GM12864 (cell line): ENCODE data around the gene TAF3.

Source experiments
- DNase-seq: peaks from one replicate; pipeline ENCODE4 v3.0.0-alpha.2; 2011; ENCODE audit warnings: low read depth
- H3K4me3 ChIP-seq: 2 replicates; pipeline ENCODE4 v1.5.1; 2011; ENCODE audit warnings: mild to moderate bottlenecking, low read depth, low read length, control low read depth
- TF ChIP-seq, protein P1 (sequence below): IDR thresholded peaks from 2 replicates; pipeline ENCODE4 v1.5.1; 2011; ENCODE audit warnings: low read depth, mild to moderate bottlenecking, moderate library complexity, low read length, control low read depth, inconsistent platforms; ENCODE audit errors: missing control alignments

TAF3 gene

DNA sequence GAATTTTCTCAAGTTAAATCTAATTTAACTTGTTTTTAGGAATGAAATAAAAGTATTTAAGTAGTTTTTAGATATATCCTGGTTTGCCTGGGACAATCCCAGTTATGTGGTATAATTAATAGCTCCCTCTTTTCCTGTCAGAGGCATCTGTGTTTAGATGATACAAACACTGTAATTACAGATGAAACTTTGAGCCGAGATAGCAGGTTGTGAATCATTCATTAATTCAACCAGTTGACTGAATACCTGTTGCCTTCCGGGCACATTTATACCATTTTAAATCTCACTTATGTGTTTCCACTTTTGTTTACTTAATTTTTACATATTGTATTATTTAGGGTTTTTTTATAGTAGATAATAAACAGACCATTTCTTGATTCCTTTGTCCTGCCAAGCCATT, 154.1 kb downstream of the TAF3 start:
- no peak for DNase-seq
- TF ChIP-seq, protein P1, sequence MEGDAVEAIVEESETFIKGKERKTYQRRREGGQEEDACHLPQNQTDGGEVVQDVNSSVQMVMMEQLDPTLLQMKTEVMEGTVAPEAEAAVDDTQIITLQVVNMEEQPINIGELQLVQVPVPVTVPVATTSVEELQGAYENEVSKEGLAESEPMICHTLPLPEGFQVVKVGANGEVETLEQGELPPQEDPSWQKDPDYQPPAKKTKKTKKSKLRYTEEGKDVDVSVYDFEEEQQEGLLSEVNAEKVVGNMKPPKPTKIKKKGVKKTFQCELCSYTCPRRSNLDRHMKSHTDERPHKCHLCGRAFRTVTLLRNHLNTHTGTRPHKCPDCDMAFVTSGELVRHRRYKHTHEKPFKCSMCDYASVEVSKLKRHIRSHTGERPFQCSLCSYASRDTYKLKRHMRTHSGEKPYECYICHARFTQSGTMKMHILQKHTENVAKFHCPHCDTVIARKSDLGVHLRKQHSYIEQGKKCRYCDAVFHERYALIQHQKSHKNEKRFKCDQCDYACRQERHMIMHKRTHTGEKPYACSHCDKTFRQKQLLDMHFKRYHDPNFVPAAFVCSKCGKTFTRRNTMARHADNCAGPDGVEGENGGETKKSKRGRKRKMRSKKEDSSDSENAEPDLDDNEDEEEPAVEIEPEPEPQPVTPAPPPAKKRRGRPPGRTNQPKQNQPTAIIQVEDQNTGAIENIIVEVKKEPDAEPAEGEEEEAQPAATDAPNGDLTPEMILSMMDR = no peak
- H3K4me3 ChIP-seq = no peak overlapping the region

DNA sequence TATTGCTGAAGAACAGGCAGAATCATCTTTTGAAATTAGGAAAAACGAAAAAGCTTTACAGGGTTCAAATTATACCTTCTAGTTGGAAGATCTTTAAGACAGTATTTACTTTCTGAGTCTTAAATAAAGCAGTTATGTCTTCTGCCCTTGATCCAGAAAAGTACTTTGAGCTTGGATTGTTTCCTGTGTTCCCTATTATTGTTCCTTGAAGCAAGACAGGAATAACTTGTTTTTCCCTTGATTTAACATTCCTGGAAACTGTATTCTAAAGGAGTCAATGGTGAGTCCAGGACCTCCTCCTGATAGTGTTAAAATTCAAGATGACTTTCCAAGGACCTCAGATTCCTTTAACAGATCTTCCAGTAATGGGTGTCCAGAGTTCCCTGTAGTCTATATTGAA, 161.9 kb downstream of the TAF3 start:
- no peak for DNase-seq
- TF ChIP-seq, protein P1 = no peak
- H3K4me3 ChIP-seq = no peak overlapping the region

DNA sequence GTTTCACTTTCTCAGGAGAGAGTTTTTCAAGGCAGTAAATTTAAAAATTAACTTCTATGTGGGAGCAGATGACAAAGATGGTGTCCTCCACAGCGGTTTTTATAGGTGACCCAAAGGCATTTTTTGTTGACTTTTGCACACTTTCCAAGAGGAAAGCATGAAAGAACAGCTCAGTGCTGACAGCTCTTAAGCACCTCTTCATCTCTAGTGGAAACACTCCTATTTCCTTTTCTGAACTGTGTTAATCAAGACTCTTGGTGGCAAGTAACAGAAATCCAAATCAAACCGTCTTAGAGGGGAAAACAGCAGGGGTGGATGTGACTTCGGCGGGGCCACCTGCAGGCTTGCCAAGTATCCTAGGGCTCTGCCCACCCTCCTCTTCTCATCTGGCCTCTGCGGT, 164.4 kb downstream of the TAF3 start:
- H3K4me3 ChIP-seq = no peak overlapping the region
- no peak for DNase-seq
- TF ChIP-seq, protein P1 = no peak

DNA sequence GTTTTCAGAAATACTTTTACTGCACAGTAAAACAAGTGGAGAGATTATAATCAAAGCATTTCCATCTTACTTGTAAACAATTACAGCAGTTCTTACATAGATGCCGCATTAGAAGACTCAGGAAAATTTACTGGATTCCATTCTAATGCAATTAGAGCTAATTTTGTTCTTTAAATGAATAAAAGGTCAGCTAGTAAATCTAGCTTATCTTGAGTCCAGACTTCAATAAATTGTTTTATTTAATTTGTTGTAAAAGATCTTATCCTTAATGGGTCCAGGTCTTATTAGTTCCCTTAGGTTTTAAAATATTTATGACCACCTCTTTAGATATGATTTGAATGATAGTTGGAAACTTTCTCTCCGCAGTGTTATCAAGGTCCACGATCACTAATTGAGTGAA, 166.0 kb downstream of the TAF3 start:
- TF ChIP-seq, protein P1 = no peak
- no peak overlapping the region for H3K4me3 ChIP-seq
- DNase-seq = no peak

DNA sequence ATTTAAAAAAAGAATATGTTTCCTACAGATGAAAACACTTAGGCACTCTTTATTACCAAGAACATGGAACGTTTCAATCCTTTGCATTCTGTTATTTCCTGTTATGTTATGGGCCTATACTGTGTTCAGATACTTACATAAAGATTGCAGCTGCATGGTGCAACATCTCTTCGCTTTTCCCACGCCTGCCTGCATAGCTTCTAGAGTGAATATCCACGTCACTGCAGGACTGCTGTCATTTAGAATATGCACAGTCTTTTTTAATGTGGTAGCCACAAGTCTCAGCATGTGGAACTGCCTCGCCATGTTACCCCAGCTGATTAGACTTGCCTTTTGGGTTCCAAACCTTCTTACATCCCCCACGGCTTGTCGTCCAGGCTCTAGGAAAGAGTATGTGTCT, 166.6 kb downstream of the TAF3 start:
- TF ChIP-seq, protein P1 = no peak
- DNase-seq = no peak
- no peak overlapping the region for H3K4me3 ChIP-seq

DNA sequence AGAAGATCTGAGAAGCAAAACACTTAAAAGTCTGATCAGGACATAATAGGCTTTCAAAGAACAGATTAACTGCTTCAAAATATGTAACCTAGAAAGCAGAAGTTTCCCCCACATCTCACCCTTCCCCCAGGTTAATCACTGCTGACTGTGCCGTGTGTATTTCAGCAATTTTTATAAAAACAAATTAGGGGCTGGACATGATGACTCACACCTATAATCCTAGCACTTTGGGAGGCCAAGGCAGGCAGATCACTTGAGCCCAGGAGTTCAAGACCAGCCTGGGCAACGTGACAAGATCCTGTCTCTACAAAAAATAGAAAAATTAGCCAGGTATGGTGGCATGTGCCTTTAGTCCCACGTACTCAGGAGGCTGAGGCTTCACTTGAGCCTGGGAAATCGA, 168.5 kb downstream of the TAF3 start:
- TF ChIP-seq, protein P1 = no peak
- H3K4me3 ChIP-seq = no peak overlapping the region
- DNase-seq = no peak

DNA sequence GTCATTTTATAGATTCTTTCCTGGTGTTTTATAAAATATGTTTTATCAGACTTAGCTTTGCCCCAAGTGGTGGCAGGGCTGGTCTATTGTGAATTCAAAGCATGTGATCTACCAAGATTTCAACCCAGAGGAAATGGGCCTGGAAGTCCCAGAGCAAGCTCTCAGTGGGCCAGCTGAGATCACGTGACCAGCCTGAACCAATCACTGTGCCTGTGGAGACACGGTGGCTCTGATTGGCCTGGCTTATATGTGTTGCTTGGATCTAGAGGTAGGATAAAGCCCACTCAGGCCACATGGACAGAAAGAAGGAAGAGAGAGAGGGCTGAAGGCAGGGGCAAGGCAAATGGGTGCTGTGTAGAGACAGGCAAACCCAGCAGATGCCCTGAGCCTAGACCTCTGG, 170.7 kb downstream of the TAF3 start:
- TF ChIP-seq, protein P1 = no peak
- no peak overlapping the region for H3K4me3 ChIP-seq
- DNase-seq = no peak
